GM12891 (cell line): ENCODE results near the gene ITGB2.

Experiments used
- POLR2A ChIP-seq: IDR thresholded peaks from 2 replicates; pipeline ENCODE4 v1.6.1; 2011; ENCODE audit warnings: low read depth, low read length, control low read depth
- POLR2AphosphoS5 ChIP-seq: IDR thresholded peaks from 2 replicates; pipeline ENCODE4 v1.6.1; 2011; ENCODE audit warnings: low read depth, low read length, control low read depth
- TAF1 ChIP-seq: IDR thresholded peaks from 2 replicates; pipeline ENCODE4 v1.6.1; 2011; ENCODE audit warnings: low read depth, low read length, control low read depth

DNA sequence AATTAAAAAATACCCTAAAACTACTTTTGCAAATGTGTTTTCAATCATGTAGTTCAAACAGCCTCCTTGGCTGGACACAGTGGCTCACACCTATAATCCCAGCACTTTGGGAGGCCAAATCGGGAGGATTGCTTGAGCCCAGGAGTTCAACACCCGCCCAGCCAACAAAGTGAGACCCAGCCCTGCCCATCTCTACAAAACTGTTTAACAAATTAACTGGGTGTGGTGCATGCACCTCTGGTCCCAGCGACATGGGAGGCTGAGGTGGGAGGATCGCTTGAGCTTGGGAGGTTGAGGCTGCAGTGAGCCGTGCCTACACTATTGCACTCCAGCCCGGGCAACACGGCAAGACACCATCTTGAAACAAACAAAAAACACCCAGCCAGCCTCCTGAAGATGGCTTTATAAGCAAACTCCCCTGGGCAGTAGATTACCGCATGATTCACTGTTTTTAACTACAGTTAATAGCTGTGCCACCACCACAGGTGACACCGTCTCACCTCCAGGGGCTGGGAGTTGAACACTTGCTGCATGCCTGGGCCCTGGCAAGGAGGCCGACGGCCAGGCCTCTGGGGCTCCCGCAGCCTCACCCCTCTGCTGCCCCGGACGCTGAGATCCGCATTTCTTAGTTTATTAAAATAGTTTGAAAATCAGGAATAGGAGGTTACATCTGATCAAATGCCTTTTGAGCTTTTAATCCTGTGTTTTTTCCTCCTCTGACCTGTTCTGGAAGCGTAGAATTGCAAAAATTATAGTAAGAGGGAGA is 63.4 kb downstream of the ITGB2 start:
- TF ChIP-seq POLR2A (no peak), TAF1 (no peak), POLR2AphosphoS5 (no peak)
